Endothelial cell of umbilical vein (primary cell): Measurements from ENCODE around the gene KLK8. TPM values are rescaled to one million over a fixed set of nuclear protein-coding genes. Genes with fewer than 3 reads are reported as not detected.

Source experiments
- BruUV-seq: library from RNA; stranded (reverse); fragments of 400-500 nt; replicated peaks from 2 replicates; lab custom pipeline; 2021; lab: Mats Ljungman, UMichigan
- CTCF ChIA-PET: fragments of 300-600, 350-600 bp; sonication (Branson Sonifier 250); formaldehyde crosslinking; loops from one replicate; lab custom pipeline; 2021; ENCODE audit warnings: antibody characterized with exemption, inconsistent platforms; lab: Charles Lee
- POLR2A ChIA-PET: fragments of 300-600, 350-600 bp; sonication (Branson Sonifier 250); formaldehyde crosslinking; loops from one replicate; lab custom pipeline; 2021; ENCODE audit warnings: antibody characterized with exemption, inconsistent platforms; lab: Charles Lee
- DNase-seq: peaks from one replicate; pipeline ENCODE4 v3.0.0-alpha.2; 2011; ENCODE audit warnings: low read depth, low spot score
- FAIRE-seq: peaks from 2 replicates; lab custom pipeline; 2011; peaks lifted over from hg19 to GRCh38; lab: Jason Lieb, UNC
- H2AFZ ChIP-seq: 2 replicates; pipeline ENCODE4 v1.6.0; 2012; ENCODE audit warnings: low read depth, low read length, control low read depth, inconsistent platforms
- H3K27ac ChIP-seq: 2 replicates; pipeline ENCODE4 v1.5.1; 2011; ENCODE audit warnings: low read depth, mild to moderate bottlenecking, control low read depth, low read length, moderate library complexity; ENCODE audit not compliant: insufficient read depth
- H3K27me3 ChIP-seq, 2 experiments: 2 replicates each; pipeline versions ENCODE4 v1.6.0 to v1.6.1; 2011; ENCODE audit warnings: low read length in 2 of 2, mixed read lengths in 1 of 2; ENCODE audit not compliant: control insufficient read depth in 2 of 2, insufficient read depth in 2 of 2
- H3K36me3 ChIP-seq, 2 experiments: 2 replicates in 1 of 2; 3 replicates in 1 of 2; pipeline ENCODE4 v1.5.1; 2011; ENCODE audit warnings: low read length in 2 of 2, mild to moderate bottlenecking in 1 of 2, moderate library complexity in 1 of 2; ENCODE audit not compliant: control insufficient read depth in 2 of 2, insufficient read depth in 2 of 2; ENCODE audit errors: extremely low read depth in 1 of 2
- H3K4me1 ChIP-seq: 3 replicates; pipeline ENCODE4 v1.5.1; 2011; ENCODE audit warnings: mild to moderate bottlenecking, low read length; ENCODE audit not compliant: control insufficient read depth, insufficient read depth; ENCODE audit errors: extremely low read depth
- H3K4me2 ChIP-seq: 2 replicates; pipeline ENCODE4 v1.6.1; 2011; ENCODE audit warnings: low read length, control low read depth, mixed read lengths; ENCODE audit not compliant: insufficient read depth
- H3K4me3 ChIP-seq, 3 experiments: fragments of 200-600 bp in 1 of 3; sonication (generic), shearing (Covaris generic) in 1 of 3; replicated peaks in 1 of 3; 2 replicates each; pipeline ENCODE4 v1.5.1; 2011 to 2016; ENCODE audit warnings: control low read depth in 3 of 3, low read length in 3 of 3, mild to moderate bottlenecking in 2 of 3, inconsistent platforms in 1 of 3, low read depth in 1 of 3, moderate library complexity in 1 of 3; ENCODE audit not compliant: insufficient read depth in 1 of 3
- H3K79me2 ChIP-seq: 2 replicates; pipeline ENCODE4 v1.6.0; 2012; ENCODE audit warnings: low read length, inconsistent platforms; ENCODE audit not compliant: control insufficient read depth, insufficient read depth
- H3K9ac ChIP-seq: replicated peaks from 2 replicates; pipeline ENCODE3; 2011; ENCODE audit warnings: low read length, control low read depth; ENCODE audit not compliant: insufficient read depth; ENCODE audit errors: extremely low read depth
- H3K9me1 ChIP-seq: replicated peaks from 3 replicates; pipeline ENCODE4 v1.6.0; 2011; ENCODE audit warnings: mild to moderate bottlenecking, low read length; ENCODE audit not compliant: control insufficient read depth, insufficient read depth; ENCODE audit errors: extremely low read depth
- H3K9me3 ChIP-seq: replicated peaks from 2 replicates; pipeline ENCODE4 v1.5.1; 2012; ENCODE audit warnings: low read length, inconsistent platforms; ENCODE audit not compliant: control insufficient read depth, insufficient read depth
- H4K20me1 ChIP-seq: replicated peaks from 2 replicates; pipeline ENCODE3; 2011; ENCODE audit warnings: mild to moderate bottlenecking, low read length; ENCODE audit not compliant: control insufficient read depth, insufficient read depth; ENCODE audit errors: extremely low read depth
- CTCF ChIP-seq, 2 donors: IDR thresholded peaks; 1 replicate in 1 of 2; 2 replicates in 1 of 2; pipeline ENCODE4 v1.5.1; 2011; ENCODE audit warnings: low read length in 2 of 2, mild to moderate bottlenecking in 2 of 2, moderate library complexity in 2 of 2, control low read depth in 1 of 2, inconsistent platforms in 1 of 2, low read depth in 1 of 2; ENCODE audit not compliant: insufficient read depth in 1 of 2; ENCODE audit errors: extremely low read depth in 1 of 2
- EZH2 ChIP-seq: IDR thresholded peaks from 2 replicates; pipeline ENCODE4 v1.6.1; 2012; ENCODE audit warnings: borderline replicate concordance, low read depth, mild to moderate bottlenecking, moderate library complexity, low read length, inconsistent platforms; ENCODE audit not compliant: severe bottlenecking
- dilution Hi-C: fragments of 300-500 bp; cut with MboI; formaldehyde crosslinking; loops from one replicate; pipeline ENCODE4 v1.15.0; 2019; ENCODE audit warnings: low sequenced_read_pairs; ENCODE audit not compliant: extremely low pct_ligation_motif_present
- intact Hi-C: fragments of 100-400 bp; cut with micrococcal nuclease; formaldehyde crosslinking; loops from one replicate; pipeline ENCODE4 v1.10.0; 2022
- polyA plus RNA-seq, 4 experiments: library from polyadenylated mRNA; depleted of rRNA in 3 of 4; stranded (reverse) in 3 of 4; unstranded in 1 of 4; fragments of >200 nt; gene quantifications; 2 replicates each; pipeline versions ENCODE4 v1.2.1 to v1.2.3, GENCODE V29; 2011 to 2012; ENCODE audit warnings: missing spikeins in 1 of 4
- total RNA-seq: library from RNA; stranded (reverse); gene quantifications from 2 replicates; pipeline ENCODE4 v1.2.3, GENCODE V29; 2021

KLK8 gene
- total and polyA plus RNA-seq, 2 donors (not counting 3 experiments of a cell fraction or from before 2014, with no cell fraction given) = not detected

GRCh38 chr19:51018745-51019543 is 17.5 kb upstream of the KLK8 start:
- Histone ChIP-seq H2AFZ (no peak overlapping the region), H3K4me3 (no peak overlapping the region), H3K9me3 (no peaks in the 10 kb centered on the region), H3K9ac (no peak overlapping the region), H3K79me2 (no peaks in the 10 kb centered on the region), H3K27me3 (peaks cover 21 to 25% of the 10 kb centered on the region in 2 experiments), H3K9me1 (no peaks in the 10 kb centered on the region), H3K36me3 (no peaks in the 10 kb centered on the region), H3K4me2 (no peak overlapping the region), H3K4me1 (no peaks in the 10 kb centered on the region), H3K27ac (no peak overlapping the region), H4K20me1 (no peaks in the 10 kb centered on the region)
- intact Hi-C loops = no loop called here
- TF ChIP-seq EZH2 (peak; percentile 57), CTCF (IDR thresholded peaks at IDR 0.05; ENCODE audit: extremely low read depth in 1 of 2, insufficient read depth in 1 of 2, low read depth in 1 of 2, low read length in 2 of 2) (no peak)
- FAIRE-seq (no peak), DNase-seq (no peak)
- CTCF ChIA-PET = interaction anchor here (3.2 kb wide), 1 partner anchor 75 kb away, joined by 11 read pairs; no protein-coding TSS in a partner anchor
- dilution Hi-C loops = no loop called here
- BruUV-seq = no TSS peak
- POLR2A ChIA-PET = no interaction called here
